DMS153 treated with DMSO at 0.1 percent for 48 hours (cell line): Measurements from ENCODE around the gene STARD3NL.
"Not testable (repeated sequence)": the region's sequence is repeated elsewhere in the genome, so short reads cannot be mapped to it uniquely, and the experiment has no call there.

Experiments used
- DNase-seq: peaks from one replicate; lab custom pipeline; 2025; ENCODE audit not compliant: unreplicated experiment; lab: John Stamatoyannopoulos, UW

Gene STARD3NL

DNA sequence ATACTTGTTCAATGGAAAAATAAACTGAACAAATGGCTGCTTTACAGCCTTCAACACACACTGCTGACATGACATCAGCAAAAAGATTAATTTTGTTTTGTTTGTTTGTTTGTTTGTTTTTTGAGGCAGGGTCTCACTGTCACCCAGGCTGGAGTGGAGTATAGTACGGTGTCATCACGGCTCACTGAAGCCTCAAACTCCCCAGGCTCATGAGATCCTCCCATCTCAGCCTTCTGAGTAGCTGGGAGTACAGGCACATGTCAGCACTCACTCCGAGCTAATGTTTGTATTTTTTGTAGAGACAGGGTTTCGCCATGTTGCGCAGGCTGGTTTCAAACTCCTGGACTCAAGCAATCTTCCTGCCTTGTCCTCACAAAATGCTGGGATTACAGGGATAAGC lies 84.5 kb downstream of the STARD3NL start:
- no peak for DNase-seq

DNA sequence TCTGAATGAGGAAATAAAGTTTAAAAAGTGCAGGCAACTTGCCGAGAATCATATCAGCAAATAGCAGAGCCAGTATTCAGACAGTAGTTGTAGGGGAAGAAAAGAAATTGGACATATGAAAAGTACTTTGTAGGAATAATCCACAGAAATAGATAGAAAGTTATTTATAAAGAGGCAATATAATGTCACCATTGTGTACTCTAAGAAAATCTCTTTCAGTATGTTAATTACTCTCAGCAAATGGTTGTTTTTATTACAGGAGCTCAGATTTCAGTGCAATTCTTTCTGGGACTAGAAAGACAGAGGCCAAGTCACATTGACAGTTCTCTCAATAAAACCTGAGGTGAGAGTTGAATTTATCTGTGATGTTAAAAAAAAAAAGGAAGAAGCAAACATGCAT lies 85.2 kb downstream of the STARD3NL start:
- DNase-seq: not testable (repeated sequence)

DNA sequence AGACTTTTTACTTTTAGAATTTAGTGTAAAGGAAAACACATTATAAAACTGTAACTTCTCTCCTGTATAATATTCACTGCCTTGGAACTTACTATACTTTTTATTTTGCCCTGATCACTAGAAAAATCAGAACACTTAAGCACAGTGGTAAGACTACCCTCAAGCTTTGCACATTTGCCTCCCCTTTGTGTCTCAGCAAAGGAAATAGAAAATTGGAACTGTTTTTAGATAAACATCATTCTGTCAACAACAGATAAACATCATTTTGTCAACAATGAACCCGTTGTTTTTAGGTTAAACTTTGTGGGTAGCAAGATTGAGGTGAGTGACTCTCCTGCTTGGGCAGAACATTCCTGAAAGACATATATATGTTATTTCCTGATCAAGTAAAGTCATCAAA lies 86.6 kb downstream of the STARD3NL start:
- DNase-seq: not testable (repeated sequence)

DNA sequence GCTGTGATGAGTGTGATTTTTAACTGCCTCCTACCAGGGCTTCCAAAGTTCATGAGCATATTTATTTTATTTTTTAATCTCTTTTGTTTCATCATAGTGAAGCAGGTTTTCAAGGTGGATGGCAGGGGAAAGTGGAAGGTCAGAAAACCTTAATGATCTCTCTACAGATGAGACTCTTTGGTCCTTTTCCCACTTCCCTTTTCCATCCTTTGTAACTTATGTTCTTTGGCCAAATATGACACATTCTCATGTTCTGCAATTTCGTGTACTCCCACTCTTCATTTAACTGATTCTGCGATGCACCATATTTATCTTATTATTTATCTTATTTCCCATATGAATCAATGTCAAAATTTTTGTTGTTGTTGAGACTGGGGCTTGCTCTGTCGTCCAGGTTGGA lies 87.9 kb downstream of the STARD3NL start:
- not testable (repeated sequence) for DNase-seq

DNA sequence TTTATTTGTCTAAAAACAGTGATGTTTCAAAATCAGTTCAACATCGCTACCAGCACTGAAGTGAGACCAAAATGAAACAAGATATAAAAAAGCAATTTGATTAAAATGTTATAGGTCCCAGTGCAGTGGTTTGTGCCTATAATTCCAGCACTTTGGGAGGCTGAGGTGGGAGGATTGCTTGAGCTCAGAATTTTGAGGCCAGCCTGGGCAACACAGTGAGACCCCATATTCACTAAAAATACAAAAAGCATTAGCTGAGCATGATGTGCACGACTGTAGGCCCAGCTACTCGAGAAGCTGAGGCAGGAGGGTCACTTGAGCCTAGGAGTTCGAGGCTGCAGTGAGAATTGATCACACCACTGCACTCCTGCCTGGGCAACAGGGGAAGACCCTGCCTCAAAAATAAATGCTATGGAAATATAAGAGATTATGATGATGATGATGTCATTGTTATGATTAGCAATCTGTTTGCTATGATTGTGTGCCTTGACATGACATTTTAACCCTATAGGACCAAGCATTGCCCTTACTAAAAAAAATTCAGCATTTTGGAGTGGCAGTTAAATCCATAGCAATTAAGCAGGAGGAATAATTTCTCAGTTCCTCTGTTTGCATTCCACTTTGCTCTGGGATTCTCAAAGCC lies 91.8 kb downstream of the STARD3NL start:
- not testable (repeated sequence) for DNase-seq

DNA sequence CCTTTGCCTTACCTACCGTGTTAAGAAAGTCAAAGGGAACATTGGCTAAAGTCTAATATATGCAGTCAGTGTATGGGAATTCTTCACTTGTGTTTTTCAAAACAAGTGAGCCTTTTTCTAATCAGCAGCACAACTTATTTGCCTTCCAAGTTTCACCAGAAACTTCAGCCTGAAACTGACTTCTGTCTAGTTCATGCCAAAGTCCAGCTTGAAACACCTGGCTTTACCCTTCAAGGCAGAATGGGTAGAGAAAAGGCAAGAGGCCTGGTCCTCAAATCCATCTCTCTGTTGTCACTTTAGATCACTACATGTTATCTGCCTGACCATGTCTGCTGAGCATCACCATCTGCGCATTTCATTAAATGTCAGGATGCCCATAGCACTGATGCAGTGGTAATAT lies 92.4 kb downstream of the STARD3NL start:
- DNase-seq: not testable (repeated sequence)

DNA sequence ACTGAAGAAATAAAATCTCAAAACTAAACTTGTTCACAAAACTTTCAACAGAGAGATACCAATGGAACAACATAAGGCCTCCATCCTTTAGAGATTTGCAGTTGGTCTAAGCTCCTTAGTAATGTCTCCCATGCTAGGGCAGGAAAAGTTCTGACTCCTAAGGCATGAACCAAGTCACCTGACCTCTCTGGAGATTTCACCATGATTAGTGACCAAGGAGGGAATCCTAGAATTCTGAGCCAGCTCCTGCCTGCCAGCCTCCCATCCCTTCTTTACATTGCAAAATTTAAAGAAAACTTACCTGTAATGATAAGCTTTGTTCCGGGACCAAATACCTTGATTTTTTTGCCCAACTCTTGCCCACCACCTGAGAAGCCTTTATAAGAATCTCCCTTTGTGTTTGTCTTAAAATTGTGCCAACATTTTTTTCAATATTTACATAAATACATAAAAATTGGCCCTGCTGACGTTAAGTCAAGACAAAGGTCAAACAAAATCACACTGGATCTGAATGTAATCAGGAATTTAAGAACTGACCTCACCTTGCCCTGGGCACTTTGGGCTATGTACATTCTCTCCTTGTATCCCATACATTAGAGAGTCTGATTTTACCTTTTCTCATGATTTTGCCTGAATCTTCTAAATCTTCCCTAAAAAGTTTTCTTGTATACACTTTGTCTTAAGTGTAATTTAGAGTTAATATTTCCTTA lies 95.4 kb downstream of the STARD3NL start, which contains the start of gene TARP:
Gene TARP (minus strand): TSS at position 351 of the 710 bp plus-strand sequence.
- no peak for DNase-seq

DNA sequence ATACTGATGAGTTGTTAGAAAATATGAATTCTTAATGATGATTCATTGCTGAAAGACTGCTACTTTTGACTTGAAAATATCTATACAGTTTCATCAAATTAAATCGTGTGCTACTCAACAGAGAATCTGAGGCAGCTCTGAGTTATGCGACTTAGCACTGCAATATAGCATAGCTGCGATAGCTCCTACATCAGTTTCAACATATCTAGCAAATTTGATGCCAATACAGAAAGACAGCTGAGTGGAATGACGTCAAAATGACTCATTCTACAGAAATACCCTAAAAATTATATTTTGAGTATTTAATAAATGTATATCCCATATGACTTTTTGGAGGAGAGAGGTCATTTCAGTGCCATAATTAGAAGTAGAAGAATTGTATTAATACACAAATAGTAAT lies 96.4 kb downstream of the STARD3NL start:
- DNase-seq: no peak

DNA sequence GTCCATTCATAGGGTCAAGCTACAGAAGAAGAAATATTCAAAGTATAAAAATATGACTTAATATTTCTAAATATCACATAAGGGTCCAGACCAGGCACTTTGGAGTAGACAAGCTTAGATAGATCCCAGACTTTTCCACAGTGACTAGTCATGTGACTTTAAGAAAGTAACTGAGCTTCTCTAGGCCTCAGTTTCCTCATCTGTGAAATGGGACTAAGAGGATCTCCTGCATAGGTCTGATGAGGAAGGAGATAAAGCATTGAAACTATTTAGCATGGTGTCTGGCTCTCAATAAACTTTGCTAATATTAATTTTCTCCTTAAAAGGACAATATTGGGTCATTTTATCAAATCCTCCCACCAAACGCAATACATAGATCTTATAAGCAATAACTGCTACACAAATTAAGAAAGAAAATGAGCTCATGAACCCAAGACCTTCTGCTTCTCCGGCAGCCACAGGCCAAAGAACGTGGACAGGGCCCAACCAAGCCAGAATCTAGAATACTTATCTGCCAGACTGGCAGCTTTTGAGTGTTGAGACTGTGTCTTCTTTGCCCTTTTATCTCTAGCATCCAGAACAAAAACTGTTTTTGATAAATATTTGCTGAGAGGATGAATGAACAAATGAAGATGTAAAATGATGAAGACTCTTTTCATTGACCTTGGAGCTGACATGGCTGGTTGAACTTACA lies 97.0 kb downstream of the STARD3NL start:
- DNase-seq: no peak

DNA sequence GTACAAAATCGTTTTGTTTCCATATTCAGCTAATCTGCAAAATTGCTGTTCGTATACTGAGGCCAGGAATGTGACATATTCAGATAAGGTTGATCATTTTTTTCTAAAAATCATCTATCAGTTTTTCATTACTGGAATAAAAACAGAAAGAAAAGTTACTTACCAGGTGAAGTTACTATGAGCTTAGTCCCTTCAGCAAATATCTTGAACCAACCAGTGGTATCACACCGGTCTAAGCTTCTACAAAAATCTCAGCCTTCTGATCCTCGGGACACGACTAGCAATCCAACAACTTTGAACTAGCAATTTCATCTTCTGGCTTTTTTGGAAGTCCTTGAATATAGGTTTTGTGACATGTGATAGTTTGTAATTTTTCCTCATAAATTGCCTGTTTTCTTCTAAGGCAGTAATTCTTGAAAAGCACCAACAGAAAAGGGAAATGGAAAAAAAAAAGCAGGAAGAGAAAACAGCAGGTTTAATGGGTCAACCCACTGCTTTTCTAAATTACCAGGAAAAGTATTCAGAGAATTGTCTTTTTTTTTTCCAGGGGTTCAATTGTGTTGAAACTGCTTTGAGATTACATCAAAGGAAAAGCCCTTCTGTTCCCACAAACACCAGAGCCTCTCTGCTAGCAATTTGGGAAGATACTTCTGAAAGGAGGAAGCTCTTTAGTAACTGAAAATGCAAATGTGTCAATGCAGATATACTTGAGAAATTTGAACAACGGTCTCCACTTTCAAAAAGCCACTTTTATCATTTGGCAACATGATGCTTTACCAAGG lies 98.2 kb downstream of the STARD3NL start:
- no peak for DNase-seq

DNA sequence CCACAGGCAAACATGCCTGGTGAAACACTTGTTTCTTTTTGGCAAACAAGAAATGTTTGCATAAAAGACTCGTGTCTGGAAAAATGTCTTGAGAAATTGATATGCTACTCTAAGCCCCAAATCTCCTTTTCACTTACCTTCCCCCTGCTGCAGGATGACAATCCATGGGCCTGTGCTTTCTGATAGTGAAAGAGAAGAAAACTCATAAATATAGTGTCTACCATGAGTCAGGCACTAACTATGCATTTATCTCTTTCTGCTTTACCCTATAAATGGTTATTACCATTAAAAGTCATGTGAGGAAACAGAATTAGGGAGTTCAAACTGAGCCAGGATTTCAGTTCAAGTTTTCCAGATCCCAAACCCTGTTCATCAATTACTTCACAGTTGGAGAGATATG lies 102.0 kb downstream of the STARD3NL start:
- DNase-seq: no peak
